ENCODE results near the gene AP1S3.

DNA sequence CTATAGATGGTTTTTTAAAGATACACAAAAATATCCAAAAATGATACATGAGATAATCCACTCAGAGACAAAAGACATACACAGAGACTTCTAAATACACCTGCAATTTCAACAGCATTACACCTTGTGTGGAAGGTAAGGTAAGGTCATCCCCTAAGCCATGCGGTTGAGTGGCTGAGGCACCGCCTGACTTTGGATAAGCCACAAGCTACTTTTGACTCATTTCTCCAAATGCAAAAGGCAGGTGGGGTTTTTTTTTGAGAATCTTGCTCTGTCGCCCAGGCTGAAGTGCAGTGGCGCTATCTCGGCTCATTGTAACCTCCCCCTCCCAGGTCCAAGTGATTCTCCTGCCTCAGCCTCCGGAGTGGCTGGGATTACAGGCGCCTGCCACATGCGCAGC, 13.1 kb downstream of the AP1S3 start:
- no peak for TF ChIP-seq CTCF (IDR thresholded peaks at IDR 0.05; ENCODE audit: low read length)
- no peak for TF ChIP-seq EZH2 (optimal IDR thresholded peaks at IDR 0.05; ENCODE audit: low read depth, low read length)
- no peak for TF ChIP-seq EZH2phosphoT487 (IDR thresholded peaks at IDR 0.05; ENCODE audit: low read length)

All from MM.1S (cell line).